Mammary epithelial cell (primary cell): ENCODE results near the gene FMNL2.

Source experiments
- EZH2 ChIP-seq: IDR thresholded peaks from 2 replicates; pipeline ENCODE4 v1.6.1; 2012; ENCODE audit warnings: low read length, inconsistent platforms, borderline replicate concordance
- TF ChIP-seq, protein P1 (sequence below), 2 donors: IDR thresholded peaks in 1 of 2; conservative IDR thresholded peaks in 1 of 2; 2 replicates each; pipeline ENCODE4 v1.5.1; 2011 to 2012; ENCODE audit warnings: inconsistent platforms in 2 of 2, low read length in 2 of 2, mild to moderate bottlenecking in 2 of 2, control low read depth in 1 of 2, low read depth in 1 of 2; ENCODE audit not compliant: insufficient read depth in 1 of 2; ENCODE audit errors: extremely low read depth in 1 of 2

DNA sequence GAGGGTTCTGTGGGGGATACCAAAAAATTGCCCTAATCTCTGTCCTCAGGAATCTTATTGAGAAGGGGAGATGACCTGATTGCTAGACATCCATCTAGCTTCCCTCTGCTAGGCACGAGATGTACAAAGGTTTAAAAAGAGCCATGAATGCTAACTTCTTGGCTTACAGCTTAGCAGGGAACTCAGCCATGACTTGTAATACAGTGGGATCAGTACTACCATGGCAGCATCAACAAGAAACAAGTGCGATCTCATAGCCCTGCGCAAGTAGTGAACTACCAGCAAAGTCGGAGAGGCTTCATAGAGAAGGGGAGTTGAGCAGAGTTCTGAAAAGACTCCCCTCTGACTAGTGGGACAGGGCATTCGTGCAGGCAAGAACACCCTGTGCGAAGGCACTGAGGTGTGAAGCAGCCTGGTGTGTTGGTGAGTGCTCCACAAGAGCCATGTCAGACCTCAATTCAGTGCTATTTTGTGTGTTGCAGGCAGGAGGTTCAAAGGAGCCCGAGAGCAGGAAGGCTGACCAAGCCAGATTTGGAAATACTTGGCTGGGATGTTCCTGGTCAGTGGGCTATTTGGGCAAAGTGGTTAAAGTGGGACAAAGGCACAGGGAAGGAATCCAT, 130.0 kb downstream of the FMNL2 start:
- TF ChIP-seq, protein P1, sequence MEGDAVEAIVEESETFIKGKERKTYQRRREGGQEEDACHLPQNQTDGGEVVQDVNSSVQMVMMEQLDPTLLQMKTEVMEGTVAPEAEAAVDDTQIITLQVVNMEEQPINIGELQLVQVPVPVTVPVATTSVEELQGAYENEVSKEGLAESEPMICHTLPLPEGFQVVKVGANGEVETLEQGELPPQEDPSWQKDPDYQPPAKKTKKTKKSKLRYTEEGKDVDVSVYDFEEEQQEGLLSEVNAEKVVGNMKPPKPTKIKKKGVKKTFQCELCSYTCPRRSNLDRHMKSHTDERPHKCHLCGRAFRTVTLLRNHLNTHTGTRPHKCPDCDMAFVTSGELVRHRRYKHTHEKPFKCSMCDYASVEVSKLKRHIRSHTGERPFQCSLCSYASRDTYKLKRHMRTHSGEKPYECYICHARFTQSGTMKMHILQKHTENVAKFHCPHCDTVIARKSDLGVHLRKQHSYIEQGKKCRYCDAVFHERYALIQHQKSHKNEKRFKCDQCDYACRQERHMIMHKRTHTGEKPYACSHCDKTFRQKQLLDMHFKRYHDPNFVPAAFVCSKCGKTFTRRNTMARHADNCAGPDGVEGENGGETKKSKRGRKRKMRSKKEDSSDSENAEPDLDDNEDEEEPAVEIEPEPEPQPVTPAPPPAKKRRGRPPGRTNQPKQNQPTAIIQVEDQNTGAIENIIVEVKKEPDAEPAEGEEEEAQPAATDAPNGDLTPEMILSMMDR (conservative IDR thresholded peaks at IDR 0.05 in 1 of 2, IDR thresholded peaks at IDR 0.05 in 1 of 2; ENCODE audit: extremely low read depth in 1 of 2, insufficient read depth in 1 of 2, low read depth in 1 of 2, low read length in 2 of 2): no peak
- no peak for TF ChIP-seq EZH2
